MM.1S (cell line): ENCODE data around the gene KIAA0319L.

ENCODE experiments used
- EZH2 ChIP-seq: fragments of 300-600 bp; sonication (generic); optimal IDR thresholded peaks from 2 replicates; pipeline ENCODE3; 2017; ENCODE audit warnings: low read depth, mild to moderate bottlenecking, antibody characterized with exemption, low read length, mixed read lengths
- EZH2phosphoT487 ChIP-seq: fragments of 300-600 bp; sonication (generic); IDR thresholded peaks from 2 replicates; pipeline ENCODE4 v1.6.1; 2018; ENCODE audit warnings: antibody characterized with exemption, low read length
- TF ChIP-seq, protein P1 (sequence below): fragments of 300-600 bp; sonication (generic); IDR thresholded peaks from 2 replicates; pipeline ENCODE4 v1.5.1; 2016; ENCODE audit warnings: antibody characterized with exemption, low read length, mixed read lengths

DNA sequence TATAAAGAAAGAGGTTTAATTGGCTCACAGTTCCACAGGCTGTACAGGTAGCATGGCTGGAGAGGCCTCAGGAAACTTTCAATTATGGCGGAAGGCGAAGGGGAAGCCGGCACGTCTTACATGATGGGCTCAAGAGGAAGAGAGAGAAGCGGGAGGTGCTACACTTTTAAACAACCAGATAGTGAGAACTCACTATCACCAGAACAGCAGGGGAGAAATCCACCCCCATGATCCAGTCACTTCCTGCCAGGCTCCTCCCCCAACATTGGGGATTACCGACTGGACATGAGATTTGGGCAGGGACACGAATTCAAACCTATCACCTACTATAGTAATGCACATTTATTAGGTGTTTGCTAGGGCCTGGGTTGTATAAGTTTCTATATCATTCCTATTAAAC is 170.9 kb downstream of the KIAA0319L start:
- TF ChIP-seq, protein P1, sequence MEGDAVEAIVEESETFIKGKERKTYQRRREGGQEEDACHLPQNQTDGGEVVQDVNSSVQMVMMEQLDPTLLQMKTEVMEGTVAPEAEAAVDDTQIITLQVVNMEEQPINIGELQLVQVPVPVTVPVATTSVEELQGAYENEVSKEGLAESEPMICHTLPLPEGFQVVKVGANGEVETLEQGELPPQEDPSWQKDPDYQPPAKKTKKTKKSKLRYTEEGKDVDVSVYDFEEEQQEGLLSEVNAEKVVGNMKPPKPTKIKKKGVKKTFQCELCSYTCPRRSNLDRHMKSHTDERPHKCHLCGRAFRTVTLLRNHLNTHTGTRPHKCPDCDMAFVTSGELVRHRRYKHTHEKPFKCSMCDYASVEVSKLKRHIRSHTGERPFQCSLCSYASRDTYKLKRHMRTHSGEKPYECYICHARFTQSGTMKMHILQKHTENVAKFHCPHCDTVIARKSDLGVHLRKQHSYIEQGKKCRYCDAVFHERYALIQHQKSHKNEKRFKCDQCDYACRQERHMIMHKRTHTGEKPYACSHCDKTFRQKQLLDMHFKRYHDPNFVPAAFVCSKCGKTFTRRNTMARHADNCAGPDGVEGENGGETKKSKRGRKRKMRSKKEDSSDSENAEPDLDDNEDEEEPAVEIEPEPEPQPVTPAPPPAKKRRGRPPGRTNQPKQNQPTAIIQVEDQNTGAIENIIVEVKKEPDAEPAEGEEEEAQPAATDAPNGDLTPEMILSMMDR = no peak
- no peak for TF ChIP-seq EZH2
- no peak for TF ChIP-seq EZH2phosphoT487
